T-helper 17 cell (primary cell): ENCODE measurements around the gene SIRT2. TPM values are rescaled to one million over a fixed set of nuclear protein-coding genes. Genes with fewer than 3 reads are reported as not detected.
"Not testable (repeated sequence)": the region's sequence is repeated elsewhere in the genome, so short reads cannot be mapped to it uniquely, and the experiment has no call there.

Source experiments
- ATAC-seq: fragments of 150-1000 bp; cut with Tn5 transposase; 2 replicates; pipeline ENCODE4 v1.10.0; 2021; ENCODE audit warnings: mild to moderate bottlenecking, moderate library complexity
- DNase-seq, 3 donors: peaks; one replicate each; pipeline versions ENCODE4 v3.0.0 to v3.0.0-alpha.2; 2020 to 2021
- H3K9me3 ChIP-seq: one replicate; pipeline ENCODE4 v1.7.0; 2013; ENCODE audit warnings: low read length, mild to moderate bottlenecking; ENCODE audit not compliant: control insufficient read depth, poor library complexity, severe bottlenecking
- H3K27ac Mint-ChIP-seq: one replicate; pipeline ENCODE4 v1.8.0; 2022; ENCODE audit warnings: mild to moderate bottlenecking, moderate library complexity, mixed read lengths
- H3K27me3 Mint-ChIP-seq: one replicate; pipeline ENCODE4 v1.8.0; 2022; ENCODE audit warnings: mixed read lengths
- H3K36me3 Mint-ChIP-seq: one replicate; pipeline ENCODE4 v1.8.0; 2022; ENCODE audit warnings: low read depth, mixed read lengths
- H3K4me1 Mint-ChIP-seq: one replicate; pipeline ENCODE4 v1.8.0; 2022; ENCODE audit warnings: mild to moderate bottlenecking, mixed read lengths
- H3K4me3 Mint-ChIP-seq: one replicate; pipeline ENCODE4 v1.8.0; 2022; ENCODE audit warnings: mild to moderate bottlenecking, moderate library complexity, mixed read lengths
- total RNA-seq, 4 donors: library from RNA in 2 of 4; stranded (reverse) in 2 of 4; gene quantifications; one replicate each; pipeline ENCODE4 v1.2.3 and lab custom pipeline; 2022 to 2026

SIRT2 gene
- total RNA-seq, 2 donors from 2014 or later: 68.7 to 68.9 TPM

DNA sequence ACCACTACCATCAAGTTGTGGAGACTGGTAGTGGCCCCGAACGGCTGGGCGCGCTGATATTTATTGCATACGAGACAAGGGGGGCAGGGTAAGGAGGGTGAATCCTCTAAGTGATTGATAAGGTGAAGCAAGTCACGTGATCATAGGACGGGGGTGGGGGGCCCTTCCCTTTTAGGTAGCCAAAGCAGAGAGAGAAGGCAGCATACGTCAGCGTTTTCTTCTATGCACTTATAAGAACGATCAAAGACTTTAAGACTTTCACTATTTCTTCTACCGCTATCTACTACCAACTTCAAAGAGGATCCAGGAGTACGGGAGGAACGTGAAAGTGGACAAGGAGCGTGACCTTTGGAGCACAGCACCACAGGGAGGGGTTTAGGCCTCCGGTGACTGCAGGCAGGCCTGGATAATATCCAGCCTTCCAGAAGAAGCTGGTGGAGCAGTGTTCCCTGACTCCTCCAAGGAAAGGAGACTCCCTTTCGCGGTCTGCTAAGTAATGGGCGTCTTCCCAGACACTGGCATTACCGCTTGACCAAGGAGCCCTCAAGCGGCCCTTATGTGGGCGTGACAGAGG lies 39.7 kb downstream of the SIRT2 start:
- not testable (repeated sequence) for H3K36me3 Mint-ChIP-seq, H3K9me3 ChIP-seq, DNase-seq, H3K4me3 Mint-ChIP-seq, H3K27me3 Mint-ChIP-seq, ATAC-seq
- peak overlapping the region; percentile 29 for H3K27ac Mint-ChIP-seq
- H3K4me1 Mint-ChIP-seq: peaks cover 24% of the 10 kb centered on the region

- H3K9me3 ChIP-seq: no peaks in the 10 kb centered on the region
- Mint-ChIP-seq H3K27ac (peak overlapping the region; percentile 91), H3K27me3 (no peaks in the 10 kb centered on the region), H3K4me3 (peak overlapping the region; percentile 79), H3K4me1 (peaks cover 24% of the 10 kb centered on the region), H3K36me3 (no peaks in the 10 kb centered on the region)
- DNase-seq (no peak), ATAC-seq (no peak)
Observed at GRCh38 chr19:38856813-38857212, 42.6 kb downstream of the SIRT2 start.

GRCh38 chr19:38855751-38856150 lies 43.7 kb downstream of the SIRT2 start:
- not testable (repeated sequence) for ATAC-seq, H3K9me3 ChIP-seq, DNase-seq, H3K4me3 Mint-ChIP-seq, H3K36me3 Mint-ChIP-seq, H3K27ac Mint-ChIP-seq, H3K27me3 Mint-ChIP-seq
- H3K4me1 Mint-ChIP-seq: peaks cover 34% of the 10 kb centered on the region

DNA sequence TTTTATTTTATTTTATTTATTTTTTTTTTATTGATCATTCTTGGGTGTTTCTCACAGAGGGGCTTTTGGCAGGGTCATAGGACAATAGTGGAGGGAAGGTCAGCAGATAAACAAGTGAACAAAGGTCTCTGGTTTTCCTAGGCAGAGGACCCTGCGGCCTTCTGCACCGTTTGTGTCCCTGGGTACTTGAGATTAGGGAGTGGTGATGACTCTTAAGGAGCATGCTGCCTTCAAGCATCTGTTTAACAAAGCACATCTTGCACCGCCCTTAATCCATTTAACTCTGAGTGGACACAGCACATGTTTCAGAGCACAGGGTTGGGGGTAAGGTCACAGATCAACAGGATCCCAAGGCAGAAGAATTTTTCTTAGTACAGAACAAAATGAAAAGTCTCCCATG lies 44.5 kb downstream of the SIRT2 start:
- not testable (repeated sequence) for ATAC-seq, H3K4me3 Mint-ChIP-seq, H3K27me3 Mint-ChIP-seq, H3K36me3 Mint-ChIP-seq, DNase-seq, H3K9me3 ChIP-seq, H3K27ac Mint-ChIP-seq
- peaks cover 32% of the 10 kb centered on the region for H3K4me1 Mint-ChIP-seq

DNA sequence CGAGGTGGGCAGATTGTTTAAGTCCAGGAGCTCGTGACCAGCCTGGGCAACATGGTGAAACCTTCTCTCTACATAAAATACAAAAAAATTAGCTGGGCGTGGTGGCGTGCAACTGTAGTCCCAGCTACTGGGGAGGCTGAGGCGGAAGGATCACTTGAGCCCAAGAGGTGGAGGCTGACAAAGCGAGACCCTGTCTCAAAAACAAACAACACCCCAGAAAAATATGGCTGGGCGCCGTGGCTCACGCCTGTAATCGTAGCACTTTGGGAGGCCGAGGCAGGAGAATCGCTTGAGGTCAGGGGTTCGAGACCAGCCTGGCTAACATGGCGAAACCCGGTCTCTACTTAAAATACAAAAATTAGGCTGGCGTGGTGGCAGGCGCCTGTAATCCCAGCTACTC lies 46.2 kb downstream of the SIRT2 start:
- Mint-ChIP-seq H3K27me3 (no peaks in the 10 kb centered on the region), H3K36me3 (peaks cover 2% of the 10 kb centered on the region), H3K4me1 (peaks cover 36% of the 10 kb centered on the region), H3K27ac (no peak overlapping the region), H3K4me3 (peak overlapping the region; percentile 97)
- no peak for ATAC-seq
- no peak for DNase-seq
- no peaks in the 10 kb centered on the region for H3K9me3 ChIP-seq

GRCh38 chr19:38852231-38853044 lies 47.0 kb downstream of the SIRT2 start:
- DNase-seq: peak in 2 of 3 donors; percentile 25 to 40
- H3K27me3 Mint-ChIP-seq: no peaks in the 10 kb centered on the region
- ATAC-seq: no peak
- H3K9me3 ChIP-seq: no peaks in the 10 kb centered on the region
- H3K4me3 Mint-ChIP-seq: peak overlapping the region; percentile 97
- peaks cover 40% of the 10 kb centered on the region for H3K4me1 Mint-ChIP-seq
- peak overlapping the region; percentile 98 for H3K27ac Mint-ChIP-seq
- H3K36me3 Mint-ChIP-seq: peaks cover 2% of the 10 kb centered on the region

DNA sequence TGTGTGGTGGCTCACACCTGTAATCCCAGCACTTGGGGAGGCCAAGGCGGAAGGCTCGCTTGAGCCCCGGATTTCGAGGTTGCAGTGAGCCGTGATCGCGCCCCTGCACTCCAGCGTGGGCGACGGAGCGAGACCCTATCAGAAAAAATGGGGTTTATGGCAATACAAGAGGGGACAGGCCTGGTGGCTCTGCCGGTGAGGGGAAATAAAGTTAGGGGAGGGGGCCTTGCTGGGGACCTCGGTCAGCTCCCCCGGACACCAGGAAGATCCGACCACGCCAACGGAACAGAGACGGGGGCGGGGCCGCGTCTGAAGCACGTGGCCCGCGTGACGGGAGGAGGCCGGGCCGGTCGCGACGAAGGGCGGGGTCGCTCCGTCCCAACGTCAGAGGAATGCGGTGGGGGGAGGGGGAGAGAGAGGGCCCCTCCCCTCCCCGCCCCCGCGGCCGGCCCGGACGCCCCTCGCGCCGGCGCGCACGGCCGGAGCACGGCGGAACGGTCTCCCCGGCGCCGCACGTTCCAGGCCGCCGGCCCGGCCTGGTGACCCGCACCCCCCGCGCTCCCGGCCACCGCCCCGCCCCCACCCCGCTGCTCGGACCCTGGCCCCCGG lies 47.7 kb downstream of the SIRT2 start:
- ATAC-seq (peak; percentile 5), DNase-seq (peak; percentile 81 to 88 (median 84))
- peaks cover 41% of the 10 kb centered on the region for H3K4me1 Mint-ChIP-seq
- H3K27ac Mint-ChIP-seq: peak overlapping the region; percentile 98
- H3K36me3 Mint-ChIP-seq: peaks cover 4% of the 10 kb centered on the region
- no peaks in the 10 kb centered on the region for H3K27me3 Mint-ChIP-seq
- H3K4me3 Mint-ChIP-seq: peak overlapping the region; percentile 97
- no peaks in the 10 kb centered on the region for H3K9me3 ChIP-seq

GRCh38 chr19:38850976-38851621 lies 48.3 kb downstream of the SIRT2 start:
- H3K4me3 Mint-ChIP-seq: peak overlapping the region; percentile 97
- peak overlapping the region; percentile 98 for H3K27ac Mint-ChIP-seq
- DNase-seq: peak in 1 of 3 donors; percentile 31
- peaks cover 4% of the 10 kb centered on the region for H3K36me3 Mint-ChIP-seq
- ATAC-seq: no peak
- H3K9me3 ChIP-seq: no peaks in the 10 kb centered on the region
- H3K4me1 Mint-ChIP-seq: peaks cover 38% of the 10 kb centered on the region
- H3K27me3 Mint-ChIP-seq: no peaks in the 10 kb centered on the region

DNA sequence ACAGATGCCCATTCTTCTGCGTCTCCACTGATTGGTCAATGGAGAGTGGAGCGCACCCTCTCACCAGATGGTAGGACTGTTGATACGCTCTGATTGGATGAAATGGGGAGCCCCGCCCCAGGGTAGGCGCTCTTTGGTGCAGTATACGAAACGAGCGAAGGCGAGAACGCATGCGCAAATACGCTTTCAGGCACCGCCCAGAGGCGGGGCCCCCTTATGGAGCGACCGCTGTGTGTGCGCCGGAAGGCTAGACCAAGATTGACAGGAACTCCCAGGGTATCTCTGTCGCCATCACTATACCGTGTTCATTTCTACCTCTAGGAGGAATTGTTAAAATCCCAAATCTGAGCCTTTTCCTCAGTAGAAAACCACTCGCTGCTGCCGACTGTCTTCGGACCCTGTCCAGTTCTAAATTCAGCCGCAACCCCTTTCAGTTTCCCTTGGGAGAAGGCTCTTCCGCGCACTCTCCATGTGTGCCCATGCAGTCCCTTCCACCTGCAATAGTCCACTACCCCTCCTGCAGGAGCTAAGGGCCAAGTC lies 48.9 kb downstream of the SIRT2 start:
- Mint-ChIP-seq H3K4me1 (peaks cover 41% of the 10 kb centered on the region), H3K27me3 (no peaks in the 10 kb centered on the region), H3K27ac (peak overlapping the region; percentile 98), H3K36me3 (peaks cover 4% of the 10 kb centered on the region), H3K4me3 (peak overlapping the region; percentile 97)
- H3K9me3 ChIP-seq: no peaks in the 10 kb centered on the region
- DNase-seq (peak in 2 of 3 donors; percentile 94 to 95), ATAC-seq (peak; percentile 79)

- no peaks in the 10 kb centered on the region for H3K27me3 Mint-ChIP-seq
- H3K36me3 Mint-ChIP-seq: peaks cover 7% of the 10 kb centered on the region
- H3K27ac Mint-ChIP-seq: peak within 1 kb of the TSS; percentile 98
- DNase-seq (peak; percentile 98 to 99 (median 99)), ATAC-seq (peak; percentile 74)
- H3K4me1 Mint-ChIP-seq: peaks cover 44% of the 10 kb centered on the region
- no peaks in the 10 kb centered on the region for H3K9me3 ChIP-seq
- H3K4me3 Mint-ChIP-seq: peak within 1 kb of the TSS; percentile 97
Observed at GRCh38 chr19:38849860-38850435, 49.5 kb downstream of the SIRT2 start, which contains the start of gene HNRNPL. HNRNPL (minus strand) TSS chr19:38849986; CDS start chr19:38849966, 20 bp downstream.

DNA sequence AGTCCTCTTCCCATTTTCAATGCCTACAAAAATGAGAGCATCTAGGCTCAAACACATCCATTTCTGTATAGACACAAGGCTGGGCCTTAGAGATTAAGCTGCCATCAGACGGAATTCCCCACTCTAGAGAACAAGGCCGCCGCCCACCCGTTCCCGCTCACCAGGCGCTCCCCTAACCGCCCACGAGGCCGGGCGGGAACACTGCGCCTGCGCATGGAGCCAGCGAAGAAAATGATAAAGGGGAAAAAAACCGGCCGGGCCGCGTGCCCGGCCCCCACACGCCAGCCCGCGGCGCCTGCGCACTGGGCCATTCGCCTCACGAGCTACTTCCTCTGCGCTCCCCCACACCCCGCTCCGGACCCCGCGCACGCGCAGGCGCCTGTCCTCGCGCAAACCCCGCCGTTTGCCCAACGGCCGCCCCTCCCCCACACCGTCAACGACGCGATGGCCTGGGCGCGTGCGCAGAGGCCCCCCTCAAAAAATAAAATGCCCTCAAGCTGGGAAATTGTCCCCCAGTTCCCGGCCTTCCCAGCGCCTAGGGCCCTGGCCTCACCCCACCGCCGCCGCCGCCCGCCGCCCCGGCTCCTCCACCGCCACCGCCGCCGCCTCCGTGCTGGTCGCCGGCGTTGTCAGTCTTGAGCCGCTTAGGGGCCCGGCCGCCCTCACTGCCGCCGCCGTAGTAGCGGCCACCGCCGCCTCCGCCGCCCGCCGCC lies 50.1 kb downstream of the SIRT2 start:
- no peaks in the 10 kb centered on the region for H3K27me3 Mint-ChIP-seq
- peak; percentile 26 for ATAC-seq
- H3K36me3 Mint-ChIP-seq: peaks cover 10% of the 10 kb centered on the region
- DNase-seq: peak; percentile 92 to 99 (median 97)
- H3K9me3 ChIP-seq: no peaks in the 10 kb centered on the region
- peak overlapping the region; percentile 98 for H3K27ac Mint-ChIP-seq
- peaks cover 47% of the 10 kb centered on the region for H3K4me1 Mint-ChIP-seq
- peak overlapping the region; percentile 97 for H3K4me3 Mint-ChIP-seq
